ENCODE measurements around the gene TRPC3. TPM values are rescaled to one million over a fixed set of nuclear protein-coding genes. Genes with fewer than 3 reads are reported as not detected.

TRPC3 gene
- total RNA-seq, 1 donor from 2014 or later, result 0.17 TPM

DNA sequence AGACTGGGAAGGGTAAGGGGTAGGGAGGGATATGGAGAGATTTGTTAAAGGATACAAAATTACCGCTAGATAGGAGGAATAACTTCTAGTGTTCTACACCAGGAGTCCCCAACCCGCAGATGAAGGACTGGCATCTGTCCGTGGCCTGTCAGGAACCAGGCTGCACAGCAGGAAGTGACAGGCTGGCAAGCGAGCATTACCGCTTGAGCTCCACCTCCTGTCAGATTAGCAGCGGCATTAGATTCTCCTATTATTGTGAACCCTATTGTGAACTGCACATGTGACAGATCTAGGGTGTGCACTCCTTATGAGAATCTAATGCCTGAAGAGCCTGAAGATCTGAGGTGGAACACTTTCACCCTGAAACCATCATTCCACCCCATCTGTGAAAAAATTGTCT, 53.7 kb downstream of the TRPC3 start:
- Histone ChIP-seq H3K27ac (no peak overlapping the region), H3K4me3 (no peak overlapping the region), H3K4me1 (no peaks in the 10 kb centered on the region), H3K36me3 (no peaks in the 10 kb centered on the region), H3K9me3 (ENCODE audit: low read depth) (no peaks in the 10 kb centered on the region), H2AFZ (replicated peaks) (no peak overlapping the region), H3K27me3 (peaks cover 58% of the 10 kb centered on the region), H3K4me2 (no peak overlapping the region), H3K9ac (no peak overlapping the region), H3K79me2 (ENCODE audit: low read depth) (no peaks in the 10 kb centered on the region), H3F3A (ENCODE audit: low read depth) (no peaks in the 10 kb centered on the region), H4K20me1 (ENCODE audit: low read depth) (no peaks in the 10 kb centered on the region)
- DNase-seq (ENCODE audit: low spot score), result peak; percentile 29
- H3K27me3 Mint-ChIP-seq (ENCODE audit: insufficient read depth, low read depth), result peaks cover 3% of the 10 kb centered on the region
- H3K4me1 Mint-ChIP-seq, result no peaks in the 10 kb centered on the region
- H3K4me3 Mint-ChIP-seq, result no peak overlapping the region
- TF ChIP-seq EZH2 (IDR thresholded peaks at IDR 0.05), result no peak
- TF ChIP-seq, protein P1, sequence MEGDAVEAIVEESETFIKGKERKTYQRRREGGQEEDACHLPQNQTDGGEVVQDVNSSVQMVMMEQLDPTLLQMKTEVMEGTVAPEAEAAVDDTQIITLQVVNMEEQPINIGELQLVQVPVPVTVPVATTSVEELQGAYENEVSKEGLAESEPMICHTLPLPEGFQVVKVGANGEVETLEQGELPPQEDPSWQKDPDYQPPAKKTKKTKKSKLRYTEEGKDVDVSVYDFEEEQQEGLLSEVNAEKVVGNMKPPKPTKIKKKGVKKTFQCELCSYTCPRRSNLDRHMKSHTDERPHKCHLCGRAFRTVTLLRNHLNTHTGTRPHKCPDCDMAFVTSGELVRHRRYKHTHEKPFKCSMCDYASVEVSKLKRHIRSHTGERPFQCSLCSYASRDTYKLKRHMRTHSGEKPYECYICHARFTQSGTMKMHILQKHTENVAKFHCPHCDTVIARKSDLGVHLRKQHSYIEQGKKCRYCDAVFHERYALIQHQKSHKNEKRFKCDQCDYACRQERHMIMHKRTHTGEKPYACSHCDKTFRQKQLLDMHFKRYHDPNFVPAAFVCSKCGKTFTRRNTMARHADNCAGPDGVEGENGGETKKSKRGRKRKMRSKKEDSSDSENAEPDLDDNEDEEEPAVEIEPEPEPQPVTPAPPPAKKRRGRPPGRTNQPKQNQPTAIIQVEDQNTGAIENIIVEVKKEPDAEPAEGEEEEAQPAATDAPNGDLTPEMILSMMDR (IDR thresholded peaks at IDR 0.05), result no peak
- TF ChIP-seq EZH2phosphoT487 (IDR thresholded peaks at IDR 0.05), result no peak
- H3K36me3 Mint-ChIP-seq, result no peaks in the 10 kb centered on the region
- no peak overlapping the region for H3K27ac Mint-ChIP-seq
- peaks cover 6% of the 10 kb centered on the region for H3K9me3 Mint-ChIP-seq

DNA sequence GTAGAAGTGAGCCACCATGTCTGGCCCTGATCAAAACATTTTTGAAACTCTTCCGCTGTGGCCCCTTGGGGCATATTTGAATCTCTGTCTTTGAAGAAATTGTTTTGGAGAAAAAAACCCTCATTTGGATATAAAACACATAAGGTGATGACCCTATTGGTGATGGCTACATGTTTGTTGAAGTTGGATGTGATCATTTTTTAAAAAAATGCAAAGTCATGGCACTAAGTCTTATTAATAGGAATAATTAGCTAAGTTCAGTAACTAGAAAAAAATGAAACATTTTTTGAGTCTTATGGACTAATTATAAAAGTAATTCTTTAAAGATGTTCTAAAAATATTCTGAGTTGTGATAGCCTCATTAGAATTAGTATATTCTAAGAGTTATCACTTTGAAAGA, 63.7 kb downstream of the TRPC3 start:
- Histone ChIP-seq H3K79me2 (ENCODE audit: low read depth) (no peaks in the 10 kb centered on the region), H3K4me1 (no peaks in the 10 kb centered on the region), H4K20me1 (ENCODE audit: low read depth) (no peaks in the 10 kb centered on the region), H3K27ac (no peak overlapping the region), H2AFZ (replicated peaks) (no peak overlapping the region), H3K9me3 (ENCODE audit: low read depth) (no peaks in the 10 kb centered on the region), H3K4me3 (no peak overlapping the region), H3K9ac (no peak overlapping the region), H3K4me2 (no peak overlapping the region), H3K36me3 (no peaks in the 10 kb centered on the region), H3K27me3 (peaks cover 22% of the 10 kb centered on the region), H3F3A (ENCODE audit: low read depth) (no peaks in the 10 kb centered on the region)
- no peak for DNase-seq (ENCODE audit: low spot score)
- TF ChIP-seq EZH2 (IDR thresholded peaks at IDR 0.05), result no peak
- no peak for TF ChIP-seq EZH2phosphoT487 (IDR thresholded peaks at IDR 0.05)
- TF ChIP-seq, protein P1 (IDR thresholded peaks at IDR 0.05), result no peak
- no peaks in the 10 kb centered on the region for H3K4me1 Mint-ChIP-seq
- H3K27ac Mint-ChIP-seq, result no peak overlapping the region
- peaks cover 2% of the 10 kb centered on the region for H3K9me3 Mint-ChIP-seq
- no peaks in the 10 kb centered on the region for H3K27me3 Mint-ChIP-seq (ENCODE audit: insufficient read depth, low read depth)
- no peak overlapping the region for H3K4me3 Mint-ChIP-seq
- H3K36me3 Mint-ChIP-seq, result no peaks in the 10 kb centered on the region

DNA sequence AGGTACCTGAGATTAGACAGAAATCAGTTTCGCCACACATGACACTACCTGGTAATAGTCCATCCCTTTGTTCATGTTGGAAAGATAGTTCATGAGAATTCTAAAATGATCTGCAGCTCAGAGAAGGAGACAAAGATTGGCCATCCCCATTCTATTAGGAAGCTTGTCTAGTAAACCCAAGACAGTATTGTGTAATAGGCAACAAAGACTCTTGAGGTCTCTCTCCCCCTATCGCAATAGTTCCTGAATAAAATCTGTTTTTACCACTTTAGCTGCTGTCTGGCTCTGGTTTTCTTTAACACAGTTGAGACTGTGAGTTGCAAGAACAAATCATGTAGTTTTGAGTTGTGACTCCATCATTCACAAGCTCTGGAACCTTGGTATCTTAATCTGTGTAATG, 66.7 kb downstream of the TRPC3 start:
- Histone ChIP-seq H3K4me1 (no peaks in the 10 kb centered on the region), H3K79me2 (ENCODE audit: low read depth) (no peaks in the 10 kb centered on the region), H3K9me3 (ENCODE audit: low read depth) (no peaks in the 10 kb centered on the region), H3K4me3 (no peak overlapping the region), H3K27me3 (peaks cover 50% of the 10 kb centered on the region), H3K36me3 (no peaks in the 10 kb centered on the region), H3K27ac (no peak overlapping the region), H3F3A (ENCODE audit: low read depth) (no peaks in the 10 kb centered on the region), H2AFZ (replicated peaks) (no peak overlapping the region), H3K9ac (no peak overlapping the region), H3K4me2 (no peak overlapping the region), H4K20me1 (ENCODE audit: low read depth) (no peaks in the 10 kb centered on the region)
- Mint-ChIP-seq H3K4me3 (no peak overlapping the region), H3K27ac (no peak overlapping the region), H3K9me3 (peaks cover 2% of the 10 kb centered on the region), H3K36me3 (no peaks in the 10 kb centered on the region), H3K4me1 (peaks cover 6% of the 10 kb centered on the region), H3K27me3 (ENCODE audit: insufficient read depth, low read depth) (no peaks in the 10 kb centered on the region)
- no peak for TF ChIP-seq EZH2phosphoT487 (IDR thresholded peaks at IDR 0.05)
- no peak for TF ChIP-seq EZH2 (IDR thresholded peaks at IDR 0.05)
- TF ChIP-seq, protein P1 (IDR thresholded peaks at IDR 0.05), result no peak
- DNase-seq (ENCODE audit: low spot score), result no peak
